ENCODE data around the gene FOXP1. TPM values are rescaled to one million over a fixed set of nuclear protein-coding genes. Genes with fewer than 3 reads are reported as not detected.

FOXP1 gene
- total RNA-seq, 1 donor from 2014 or later: 110 TPM

DNA sequence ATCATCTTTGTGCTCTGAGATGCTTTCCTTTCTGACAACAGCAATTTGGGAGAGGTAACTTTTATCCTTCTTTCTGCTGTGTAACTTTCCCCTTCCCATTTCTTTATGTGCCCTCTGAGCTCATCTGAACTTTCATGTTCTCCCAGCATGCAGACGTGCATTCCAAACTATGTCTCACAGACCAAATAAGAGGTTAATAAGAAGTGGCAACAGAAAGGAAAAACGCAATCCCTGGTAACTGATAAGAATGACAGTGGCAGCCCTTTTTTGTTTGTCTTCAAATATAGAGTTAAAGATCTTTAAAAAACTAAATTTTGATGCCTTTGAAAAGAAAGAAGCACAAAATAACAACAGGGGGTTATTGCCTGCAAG is 533.4 kb downstream of the FOXP1 start:
- intact Hi-C loops (cut with micrococcal nuclease): loop anchor here (1.0 kb wide), 4 partner anchors 13 to 39 kb away; no protein-coding TSS in a partner anchor
- Mint-ChIP-seq H3K9me3 (peaks cover 5% of the 10 kb centered on the region), H3K27me3 (no peaks in the 10 kb centered on the region), H3K36me3 (ENCODE audit: low read depth) (peaks cover 89% of the 10 kb centered on the region), H3K4me3 (peak overlapping the region; percentile 25), H3K27ac (peak overlapping the region; percentile 54), H3K4me1 (peaks cover 77% of the 10 kb centered on the region)
- no peak for DNase-seq

DNA sequence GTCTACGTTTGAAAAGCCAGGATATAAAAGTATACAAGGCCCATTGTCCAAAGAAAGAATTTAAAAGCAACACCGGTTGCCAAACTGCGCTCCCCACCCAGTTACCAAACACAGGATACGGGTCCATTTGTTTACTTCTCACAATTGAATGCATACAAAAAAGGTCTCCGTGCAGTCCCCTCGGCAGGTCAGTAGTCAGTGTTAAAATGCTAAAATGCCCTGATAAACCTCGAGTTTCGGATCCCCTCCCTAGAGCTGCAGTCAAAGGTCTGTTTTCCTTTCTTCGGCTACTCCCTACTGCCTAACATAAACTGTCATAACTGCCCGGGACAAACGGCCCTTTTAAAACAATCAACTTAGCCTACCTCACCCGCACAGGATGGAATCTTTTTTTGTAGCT is 534.6 kb downstream of the FOXP1 start:
- no peaks in the 10 kb centered on the region for H3K27me3 Mint-ChIP-seq
- H3K36me3 Mint-ChIP-seq (ENCODE audit: low read depth): peaks cover 90% of the 10 kb centered on the region
- H3K4me3 Mint-ChIP-seq: no peak overlapping the region
- H3K9me3 Mint-ChIP-seq: peaks cover 5% of the 10 kb centered on the region
- intact Hi-C loops (cut with micrococcal nuclease): no loop called here
- DNase-seq: no peak
- H3K4me1 Mint-ChIP-seq: peaks cover 67% of the 10 kb centered on the region
- peak overlapping the region; percentile 43 for H3K27ac Mint-ChIP-seq

DNA sequence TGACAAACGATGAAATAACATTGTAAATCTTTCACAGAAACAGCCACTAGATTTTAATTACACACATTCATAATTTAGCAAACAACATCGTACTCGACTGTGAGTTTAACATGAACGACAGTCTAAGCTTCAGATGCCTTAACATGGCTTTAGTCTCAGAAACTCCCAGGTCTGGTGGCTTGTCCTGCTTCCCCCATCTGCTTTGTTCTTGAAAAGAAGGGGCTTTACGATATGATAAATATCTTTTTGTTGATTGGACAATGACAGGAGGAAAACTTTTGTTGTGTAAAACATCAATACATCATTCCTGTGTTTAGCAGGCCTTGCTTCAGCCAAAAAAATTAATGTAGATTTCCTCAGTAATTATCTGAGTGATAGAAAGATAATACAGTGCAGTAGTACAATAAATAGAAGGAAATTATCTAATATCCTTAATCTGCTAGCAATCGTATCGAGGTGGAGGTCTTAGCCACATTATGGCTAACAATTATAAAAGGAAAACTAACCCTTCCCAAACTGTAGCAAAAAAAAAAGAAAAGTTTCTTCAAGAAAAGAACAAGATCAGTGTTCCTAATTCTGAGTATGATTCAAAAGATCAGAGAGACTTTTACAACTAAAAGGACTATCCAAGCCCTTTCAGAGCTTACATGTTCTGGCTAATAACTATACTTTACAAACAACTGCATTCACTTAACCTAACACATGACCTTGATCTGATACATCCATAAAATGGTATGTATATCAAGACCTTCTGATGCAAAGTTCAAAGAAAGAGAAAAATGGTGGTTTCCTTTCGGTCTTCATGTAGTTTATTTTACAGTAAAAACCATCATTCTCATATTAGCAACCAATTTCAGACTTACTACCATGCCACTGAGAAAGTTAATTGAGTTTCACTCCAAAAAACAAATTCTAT is 535.7 kb downstream of the FOXP1 start:
- H3K4me1 Mint-ChIP-seq: peaks cover 64% of the 10 kb centered on the region
- intact Hi-C loops (cut with micrococcal nuclease): no loop called here
- peak overlapping the region; percentile 28 for H3K4me3 Mint-ChIP-seq
- DNase-seq: no peak
- peaks cover 5% of the 10 kb centered on the region for H3K9me3 Mint-ChIP-seq
- peaks cover 88% of the 10 kb centered on the region for H3K36me3 Mint-ChIP-seq (ENCODE audit: low read depth)
- H3K27me3 Mint-ChIP-seq: no peaks in the 10 kb centered on the region
- peak overlapping the region; percentile 70 for H3K27ac Mint-ChIP-seq

DNA sequence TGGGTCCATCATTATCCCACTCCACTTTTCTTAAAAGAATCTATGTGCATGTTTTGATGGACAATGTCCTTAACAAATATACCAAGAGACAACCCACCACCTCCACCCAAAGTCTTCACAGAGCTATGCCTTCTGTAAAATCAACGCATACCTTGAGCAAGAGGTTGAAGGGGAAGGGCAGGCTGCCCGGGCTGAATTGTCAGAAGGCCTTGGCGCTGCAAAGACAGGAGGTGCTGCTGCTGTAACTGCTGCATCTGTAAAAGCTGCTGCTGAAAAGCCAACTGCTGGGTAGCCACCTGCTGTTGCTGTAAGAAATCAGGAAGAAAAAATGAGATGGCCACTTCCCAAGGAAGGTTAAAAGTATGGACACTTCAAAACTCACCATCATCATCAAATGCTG is 536.7 kb downstream of the FOXP1 start:
- Mint-ChIP-seq H3K9me3 (peaks cover 5% of the 10 kb centered on the region), H3K27me3 (no peaks in the 10 kb centered on the region), H3K4me3 (no peak overlapping the region), H3K4me1 (peaks cover 59% of the 10 kb centered on the region), H3K36me3 (ENCODE audit: low read depth) (peaks cover 86% of the 10 kb centered on the region), H3K27ac (peak overlapping the region; percentile 17)
- DNase-seq: no peak
- intact Hi-C loops (cut with micrococcal nuclease): loop anchor here (1.0 kb wide), 1 partner anchor 17 kb away; no protein-coding TSS in a partner anchor

DNA sequence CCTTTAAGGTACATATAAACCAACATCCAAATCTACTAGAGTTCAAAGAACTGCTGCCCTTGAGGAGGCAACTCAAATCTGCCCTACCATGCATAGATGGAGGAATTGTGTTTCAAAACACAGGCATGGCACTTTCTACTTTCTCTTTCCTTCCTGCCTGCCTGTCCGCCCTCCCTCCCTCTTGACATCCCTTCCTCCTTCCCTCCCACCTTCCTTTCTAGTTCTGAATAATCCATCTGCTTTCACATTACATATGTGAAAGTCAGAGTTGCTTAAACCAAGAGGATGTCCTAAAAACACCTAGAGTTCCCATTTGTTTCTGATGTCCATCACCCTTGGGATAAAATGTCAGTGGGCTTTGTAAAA is 537.6 kb downstream of the FOXP1 start:
- Mint-ChIP-seq H3K27ac (peak overlapping the region; percentile 82), H3K9me3 (peaks cover 5% of the 10 kb centered on the region), H3K4me3 (peak overlapping the region; percentile 49)

DNA sequence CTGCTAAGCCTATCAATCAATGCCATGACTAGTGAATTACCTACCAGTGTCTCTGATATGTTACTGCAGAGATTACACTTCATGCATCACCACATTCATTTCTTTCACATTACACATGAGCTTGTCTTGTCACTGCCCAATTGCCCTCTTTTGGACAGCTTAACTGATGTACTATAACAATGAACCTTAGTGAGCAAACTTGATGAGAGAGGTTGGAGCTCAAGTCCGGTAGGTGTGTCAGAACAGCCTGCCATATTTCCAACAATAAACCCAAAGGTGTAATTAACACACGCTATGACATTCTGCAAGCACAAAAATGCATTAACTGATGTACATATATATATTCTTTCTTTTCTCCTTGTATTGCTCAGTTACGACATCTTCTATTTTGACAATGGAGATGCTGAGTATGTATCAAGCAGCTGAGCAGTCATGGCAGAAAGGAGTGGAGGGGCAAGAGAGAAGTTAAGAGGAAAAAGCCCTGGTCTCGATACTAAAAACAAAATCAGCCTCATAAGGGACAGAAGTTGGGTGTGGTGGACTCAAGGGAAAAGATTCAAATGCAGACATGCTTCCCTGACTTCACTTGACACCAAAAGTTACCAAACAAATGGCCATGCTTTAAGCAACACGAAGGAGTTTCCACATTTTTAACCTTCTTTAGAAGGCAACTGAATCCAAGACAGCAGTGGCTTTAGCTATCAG is 538.2 kb downstream of the FOXP1 start:
- intact Hi-C loops (cut with micrococcal nuclease): no loop called here
- Mint-ChIP-seq H3K4me1 (peaks cover 54% of the 10 kb centered on the region), H3K27me3 (no peaks in the 10 kb centered on the region), H3K27ac (peak overlapping the region; percentile 82), H3K36me3 (ENCODE audit: low read depth) (peaks cover 86% of the 10 kb centered on the region), H3K9me3 (peaks cover 5% of the 10 kb centered on the region), H3K4me3 (peak overlapping the region; percentile 49)
- no peak for DNase-seq

More for the DNA sequence above, 537.6 kb downstream of the FOXP1 start:
- Mint-ChIP-seq H3K4me1 (peaks cover 54% of the 10 kb centered on the region), H3K36me3 (ENCODE audit: low read depth) (peaks cover 85% of the 10 kb centered on the region), H3K27me3 (no peaks in the 10 kb centered on the region)
- intact Hi-C loops (cut with micrococcal nuclease): loop anchor here (1.0 kb wide), 1 partner anchor 17 kb away; no protein-coding TSS in a partner anchor
- peak; percentile 77 for DNase-seq

DNA sequence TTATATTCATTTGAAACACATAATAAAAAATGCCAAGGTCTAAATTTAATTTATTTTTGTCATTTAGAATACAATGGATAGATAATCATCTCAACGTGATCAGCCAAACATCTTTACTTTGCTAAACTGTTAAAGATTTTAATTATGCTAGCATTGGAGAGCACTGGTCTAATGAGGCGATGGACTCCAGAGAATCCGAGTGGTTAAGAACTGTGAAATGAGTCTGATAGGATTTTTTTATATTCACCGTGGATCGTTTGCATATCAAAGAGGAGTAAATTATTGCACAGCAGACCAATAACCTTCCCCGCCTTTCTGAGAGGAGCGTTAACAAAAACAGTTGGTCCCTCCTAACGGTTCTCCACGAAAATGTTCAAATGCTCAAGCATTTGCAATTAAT is 540.8 kb downstream of the FOXP1 start:
- peaks cover 43% of the 10 kb centered on the region for H3K4me1 Mint-ChIP-seq
- peaks cover 83% of the 10 kb centered on the region for H3K36me3 Mint-ChIP-seq (ENCODE audit: low read depth)
- intact Hi-C loops (cut with micrococcal nuclease): no loop called here
- no peak overlapping the region for H3K4me3 Mint-ChIP-seq
- no peak for DNase-seq
- H3K9me3 Mint-ChIP-seq: peaks cover 5% of the 10 kb centered on the region
- no peak overlapping the region for H3K27ac Mint-ChIP-seq
- H3K27me3 Mint-ChIP-seq: no peaks in the 10 kb centered on the region

DNA sequence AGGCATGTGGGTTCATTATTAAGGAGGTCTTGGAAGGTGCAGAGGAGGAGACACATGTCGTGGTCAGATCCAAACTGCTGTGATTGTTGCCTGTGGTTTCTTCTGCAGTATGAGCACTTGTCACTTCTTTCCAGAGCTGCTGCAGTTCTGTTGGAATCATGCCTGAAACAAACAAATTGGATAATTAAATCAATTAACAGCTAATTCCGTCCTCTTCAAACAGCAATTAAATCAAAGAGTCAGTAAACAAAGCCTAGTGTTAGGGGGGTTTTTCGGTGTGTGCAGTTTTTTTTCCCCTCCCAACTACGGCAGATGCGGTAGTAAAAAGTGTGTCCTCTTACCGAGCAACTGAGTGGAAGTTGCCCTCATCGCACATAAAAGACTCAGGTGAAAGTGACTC is 542.2 kb downstream of the FOXP1 start:
- DNase-seq: no peak
- intact Hi-C loops (cut with micrococcal nuclease): no loop called here
- Mint-ChIP-seq H3K27ac (no peak overlapping the region), H3K36me3 (ENCODE audit: low read depth) (peaks cover 80% of the 10 kb centered on the region), H3K9me3 (peaks cover 5% of the 10 kb centered on the region), H3K4me3 (no peak overlapping the region), H3K4me1 (peaks cover 35% of the 10 kb centered on the region), H3K27me3 (no peaks in the 10 kb centered on the region)

DNA sequence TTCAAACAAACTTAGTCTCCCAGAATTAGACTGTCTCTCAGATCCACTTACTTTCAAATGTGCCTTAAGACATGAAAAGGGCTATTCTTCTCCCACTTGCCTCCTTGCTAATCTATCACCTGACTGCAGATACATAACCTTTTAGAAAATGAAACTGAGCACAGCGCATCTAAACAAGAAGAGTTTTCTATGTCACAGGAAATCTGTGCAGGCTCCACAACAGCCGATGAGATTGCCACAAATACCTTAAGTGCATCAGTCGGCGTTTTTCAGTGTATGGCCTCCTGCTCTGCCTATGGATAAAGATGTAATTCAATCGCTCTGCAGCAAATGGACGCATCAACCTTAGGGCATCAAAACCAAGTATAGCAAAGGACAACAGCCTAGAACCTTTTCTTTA is 544.2 kb downstream of the FOXP1 start:
- intact Hi-C loops (cut with micrococcal nuclease): no loop called here
- Mint-ChIP-seq H3K9me3 (no peaks in the 10 kb centered on the region), H3K4me3 (peak overlapping the region; percentile 2), H3K4me1 (peaks cover 30% of the 10 kb centered on the region), H3K36me3 (ENCODE audit: low read depth) (peaks cover 74% of the 10 kb centered on the region), H3K27ac (peak overlapping the region; percentile 67), H3K27me3 (no peaks in the 10 kb centered on the region)
- peak; percentile 82 for DNase-seq

DNA sequence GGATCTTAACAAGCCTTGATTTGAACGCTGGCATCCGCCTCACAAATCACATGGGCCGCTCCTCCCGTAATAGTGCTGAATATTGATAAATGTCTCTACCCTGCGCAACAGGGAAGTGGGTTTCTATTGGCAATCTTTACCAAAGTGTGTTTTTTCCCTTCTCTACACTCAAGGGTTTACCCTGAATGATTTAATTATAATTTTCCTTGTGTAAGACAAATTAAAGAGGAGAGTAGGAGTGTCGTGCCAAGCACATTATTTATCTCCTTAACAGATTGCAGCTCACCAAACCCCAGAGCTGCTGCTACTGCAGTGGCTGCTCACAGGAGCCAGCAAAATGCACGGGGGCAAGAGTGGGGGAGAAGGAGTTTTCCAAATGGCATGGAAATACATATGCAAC is 545.8 kb downstream of the FOXP1 start:
- no peaks in the 10 kb centered on the region for H3K9me3 Mint-ChIP-seq
- H3K27me3 Mint-ChIP-seq: no peaks in the 10 kb centered on the region
- peaks cover 76% of the 10 kb centered on the region for H3K36me3 Mint-ChIP-seq (ENCODE audit: low read depth)
- peaks cover 37% of the 10 kb centered on the region for H3K4me1 Mint-ChIP-seq
- H3K27ac Mint-ChIP-seq: no peak overlapping the region
- intact Hi-C loops (cut with micrococcal nuclease): no loop called here
- no peak overlapping the region for H3K4me3 Mint-ChIP-seq
- DNase-seq: no peak

DNA sequence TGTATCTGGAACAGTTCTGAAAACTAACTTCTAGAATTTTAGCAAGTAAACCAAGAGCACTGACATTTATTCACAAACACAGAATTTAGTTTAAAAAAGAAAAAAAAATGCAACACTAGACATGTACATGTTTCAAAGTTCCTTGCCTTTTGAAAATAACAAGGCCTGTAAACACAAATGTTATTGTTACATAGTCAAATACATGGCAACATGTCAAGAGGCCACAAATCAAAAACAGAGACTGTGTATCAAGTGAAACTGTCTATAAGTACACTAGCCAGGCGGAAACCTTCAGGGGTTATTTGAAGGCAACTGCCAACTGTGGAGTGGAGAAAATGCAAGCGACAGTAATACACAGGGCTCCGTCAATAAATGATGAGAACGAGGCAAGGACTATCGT is 547.6 kb downstream of the FOXP1 start:
- peaks cover 42% of the 10 kb centered on the region for H3K4me1 Mint-ChIP-seq
- no peaks in the 10 kb centered on the region for H3K27me3 Mint-ChIP-seq
- intact Hi-C loops (cut with micrococcal nuclease): no loop called here
- no peak for DNase-seq
- no peak overlapping the region for H3K4me3 Mint-ChIP-seq
- H3K27ac Mint-ChIP-seq: no peak overlapping the region
- peaks cover 77% of the 10 kb centered on the region for H3K36me3 Mint-ChIP-seq (ENCODE audit: low read depth)
- H3K9me3 Mint-ChIP-seq: no peaks in the 10 kb centered on the region

DNA sequence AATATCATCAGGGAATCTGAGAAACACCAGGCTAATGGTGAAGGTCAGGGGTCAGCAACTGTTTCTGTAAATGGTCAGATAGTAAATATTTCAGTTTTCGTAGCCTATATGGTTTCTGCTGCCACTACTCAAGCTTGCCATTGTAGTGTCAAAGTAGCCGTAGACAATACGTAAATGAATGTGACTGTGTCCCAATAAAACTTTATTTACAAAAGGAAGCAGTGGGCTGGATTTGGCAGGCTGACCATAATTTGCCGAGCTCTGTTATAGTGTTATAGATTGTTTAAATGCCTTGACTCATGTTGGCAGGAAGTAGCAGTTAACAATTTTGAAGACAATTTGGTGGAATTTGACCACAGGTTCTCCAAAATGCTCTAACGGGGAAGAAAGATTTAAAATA is 548.2 kb downstream of the FOXP1 start:
- H3K27me3 Mint-ChIP-seq: no peaks in the 10 kb centered on the region
- H3K36me3 Mint-ChIP-seq (ENCODE audit: low read depth): peaks cover 77% of the 10 kb centered on the region
- no peak for DNase-seq
- no peak overlapping the region for H3K27ac Mint-ChIP-seq
- intact Hi-C loops (cut with micrococcal nuclease): no loop called here
- H3K4me1 Mint-ChIP-seq: peaks cover 43% of the 10 kb centered on the region
- H3K9me3 Mint-ChIP-seq: no peaks in the 10 kb centered on the region
- H3K4me3 Mint-ChIP-seq: no peak overlapping the region

DNA sequence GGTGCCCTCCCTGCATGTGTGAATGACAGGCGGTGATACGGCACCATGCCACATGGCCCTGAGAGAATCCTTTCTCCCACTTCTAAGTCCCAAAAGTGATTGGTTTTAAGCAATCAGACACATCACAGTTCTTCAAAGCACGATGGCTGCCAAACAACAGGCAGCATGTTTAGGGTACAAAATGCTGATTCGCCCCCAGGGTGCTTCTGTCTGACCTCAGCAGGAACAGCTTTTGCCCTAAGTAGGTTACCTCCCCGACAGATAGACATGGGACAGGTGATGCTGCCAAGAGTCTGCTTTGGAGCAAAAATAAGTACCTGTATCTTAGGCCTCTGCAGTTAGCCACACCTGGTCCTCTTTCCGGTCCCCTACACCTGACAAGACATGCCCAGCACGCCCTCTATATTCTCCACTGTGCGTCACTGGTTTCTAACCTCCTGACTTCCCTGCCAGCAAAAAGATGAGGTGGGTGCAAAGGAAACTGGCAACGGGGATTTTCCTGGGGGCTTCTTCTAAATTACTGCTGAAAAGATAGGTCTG is 549.8 kb downstream of the FOXP1 start:
- no peaks in the 10 kb centered on the region for H3K27me3 Mint-ChIP-seq
- no peak overlapping the region for H3K4me3 Mint-ChIP-seq
- no peak for DNase-seq
- H3K36me3 Mint-ChIP-seq (ENCODE audit: low read depth): peaks cover 73% of the 10 kb centered on the region
- intact Hi-C loops (cut with micrococcal nuclease): no loop called here
- peaks cover 36% of the 10 kb centered on the region for H3K4me1 Mint-ChIP-seq
- no peaks in the 10 kb centered on the region for H3K9me3 Mint-ChIP-seq
- no peak overlapping the region for H3K27ac Mint-ChIP-seq

DNA sequence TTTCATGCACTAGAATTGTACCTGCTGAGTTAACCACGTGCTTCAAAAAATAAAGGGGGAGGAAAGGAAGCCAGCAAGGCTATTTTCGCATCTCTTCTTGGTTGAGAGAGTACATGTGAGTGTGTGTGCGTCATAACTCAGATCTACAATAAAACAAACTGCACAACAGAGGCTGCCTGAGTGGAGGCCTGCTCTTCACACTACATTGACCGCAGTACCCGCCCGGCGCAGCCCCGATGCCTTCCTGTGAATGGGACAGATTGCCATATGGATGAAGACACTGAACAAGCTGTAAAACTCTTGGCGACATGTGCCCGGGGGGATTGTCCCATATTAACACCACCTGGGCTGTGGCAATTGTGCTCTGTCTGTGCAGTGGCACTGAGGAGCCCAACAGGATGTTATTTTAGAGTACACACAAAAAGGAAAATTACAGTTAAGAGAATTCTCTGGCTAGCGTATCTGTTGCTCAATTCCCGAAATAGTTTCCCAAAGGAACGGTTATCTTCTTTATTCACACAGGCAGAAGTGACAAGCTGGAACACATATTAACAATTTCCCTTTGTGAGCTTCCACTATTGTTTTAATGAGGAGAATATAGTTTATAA is 551.5 kb downstream of the FOXP1 start:
- Mint-ChIP-seq H3K36me3 (ENCODE audit: low read depth) (peaks cover 64% of the 10 kb centered on the region), H3K27ac (no peak overlapping the region), H3K27me3 (no peaks in the 10 kb centered on the region), H3K9me3 (no peaks in the 10 kb centered on the region), H3K4me1 (peaks cover 37% of the 10 kb centered on the region), H3K4me3 (no peak overlapping the region)
- intact Hi-C loops (cut with micrococcal nuclease): no loop called here
- DNase-seq: no peak
